DOHH2 (cell line): ENCODE data around the gene CCDC116.

Experiments
- CTCF ChIP-seq: fragments of 200-600 bp; sonication (generic); IDR thresholded peaks from one replicate; pipeline ENCODE4 v1.5.1; 2014; ENCODE audit warnings: antibody characterized with exemption, mild to moderate bottlenecking, low read depth, low read length; ENCODE audit not compliant: poor library complexity, severe bottlenecking
- EZH2phosphoT487 ChIP-seq: fragments of 200-600 bp; sonication (generic); IDR thresholded peaks from 2 replicates; pipeline ENCODE4 v1.6.1; 2017; ENCODE audit warnings: borderline replicate concordance, mild to moderate bottlenecking, antibody characterized with exemption, low read length, moderate library complexity, mixed read lengths

- TF ChIP-seq CTCF (no peak), EZH2phosphoT487 (no peak)
These were observed 6.4 kb upstream of the CCDC116 start for GRCh38 chr22:21626073-21626734.
